ENCODE data around the gene OGFOD3.

GRCh38 chr17:82405051-82405450 lies 13.3 kb downstream of the OGFOD3 start:
- TF ChIP-seq CTCF (IDR thresholded peaks at IDR 0.05) (no peak), POLR2A (IDR thresholded peaks at IDR 0.05) (no peak)
